DND-41 (cell line): Measurements from ENCODE around the gene SLC15A4.

Experiments used
- ATAC-seq: fragments of 200-7000 bp; cut with Tn5 transposase; 3 replicates; pipeline ENCODE4 v1.9.1; 2021; ENCODE audit warnings: low read depth; ENCODE audit not compliant: insufficient read depth
- DNase-seq: peaks from one replicate; pipeline ENCODE4 v3.0.0-alpha.2; 2020
- H2AFZ ChIP-seq: 2 replicates; pipeline ENCODE4 v1.6.0; 2012; ENCODE audit warnings: low read depth, low read length
- H3K27ac ChIP-seq: 2 replicates; pipeline ENCODE4 v1.5.1; 2012; ENCODE audit warnings: low read length, inconsistent platforms
- H3K27me3 ChIP-seq: fragments of 200-600 bp; sonication (generic); 2 replicates; pipeline ENCODE4 v1.6.0; 2012; ENCODE audit warnings: low read length, mild to moderate bottlenecking, inconsistent platforms; ENCODE audit not compliant: insufficient read depth, poor library complexity
- H3K36me3 ChIP-seq: 2 replicates; pipeline ENCODE4 v1.5.1; 2012; ENCODE audit warnings: low read length, inconsistent platforms; ENCODE audit not compliant: insufficient read depth
- H3K4me1 ChIP-seq: 2 replicates; pipeline ENCODE4 v1.5.1; 2012; ENCODE audit warnings: mild to moderate bottlenecking, low read length; ENCODE audit not compliant: insufficient read depth
- H3K4me2 ChIP-seq: 2 replicates; pipeline ENCODE4 v1.6.0; 2012; ENCODE audit warnings: mild to moderate bottlenecking, moderate library complexity, low read length, inconsistent platforms; ENCODE audit not compliant: insufficient read depth
- H3K4me3 ChIP-seq, 2 experiments: fragments of 200-600 bp in 1 of 2; shearing (Covaris generic) in 1 of 2; 2 replicates each; pipeline ENCODE4 v1.5.1; 2012 to 2016; ENCODE audit warnings: inconsistent platforms in 2 of 2, low read length in 2 of 2, mild to moderate bottlenecking in 2 of 2, low read depth in 1 of 2, moderate library complexity in 1 of 2
- H3K79me2 ChIP-seq: 2 replicates; pipeline ENCODE4 v1.6.0; 2012; ENCODE audit warnings: low read length, inconsistent platforms; ENCODE audit not compliant: insufficient read depth
- H3K9ac ChIP-seq: 2 replicates; pipeline ENCODE4 v1.6.0; 2012; ENCODE audit warnings: low read depth, mild to moderate bottlenecking, inconsistent platforms, low read length, moderate library complexity
- H3K9me3 ChIP-seq: 2 replicates; pipeline ENCODE4 v1.5.1; 2012; ENCODE audit warnings: low read length, moderate library complexity, mild to moderate bottlenecking, inconsistent platforms; ENCODE audit not compliant: insufficient read depth, severe bottlenecking
- H4K20me1 ChIP-seq: 2 replicates; pipeline ENCODE4 v1.6.0; 2012; ENCODE audit warnings: low read length; ENCODE audit not compliant: insufficient read depth
- CTCF ChIP-seq: IDR thresholded peaks from 2 replicates; pipeline ENCODE4 v1.5.1; 2012; ENCODE audit warnings: borderline replicate concordance, low read length, moderate library complexity, mild to moderate bottlenecking; ENCODE audit not compliant: poor library complexity, severe bottlenecking; ENCODE audit errors: extremely low read depth
- EZH2 ChIP-seq: IDR thresholded peaks from 3 replicates; pipeline ENCODE4 v1.6.1; 2012; ENCODE audit warnings: borderline replicate concordance, low read depth, mild to moderate bottlenecking, moderate library complexity, low read length, inconsistent platforms; ENCODE audit not compliant: severe bottlenecking

The SLC15A4 gene

DNA sequence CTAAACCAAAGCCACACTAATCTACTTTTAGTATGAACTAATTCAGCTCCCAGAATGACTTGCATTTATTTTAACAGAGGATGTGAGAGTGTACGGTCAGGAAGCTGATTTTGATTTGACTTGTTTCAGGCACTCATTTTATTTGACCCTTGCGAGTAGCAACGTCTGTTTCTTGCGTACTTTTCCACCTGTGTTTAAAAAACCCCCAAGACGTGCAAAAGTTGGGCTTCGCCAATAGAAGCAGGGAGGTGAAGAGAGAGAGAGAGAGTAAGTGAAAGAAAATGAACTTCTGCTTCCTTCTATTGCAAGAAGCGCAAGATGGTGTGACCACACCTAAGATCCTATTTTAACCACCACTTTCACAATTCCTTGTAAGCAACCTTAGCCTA is 6.7 kb upstream of the SLC15A4 start:
- no peak for ATAC-seq
- Histone ChIP-seq H3K27me3 (no peaks in the 10 kb centered on the region), H3K4me2 (no peak overlapping the region), H3K4me1 (no peaks in the 10 kb centered on the region), H3K27ac (no peak overlapping the region), H3K79me2 (no peaks in the 10 kb centered on the region), H3K9ac (no peak overlapping the region), H4K20me1 (no peaks in the 10 kb centered on the region), H3K9me3 (no peaks in the 10 kb centered on the region), H3K36me3 (no peaks in the 10 kb centered on the region), H2AFZ (no peak overlapping the region), H3K4me3 (no peak overlapping the region)
- no peak for DNase-seq
- no peak for TF ChIP-seq CTCF
- TF ChIP-seq EZH2 = no peak

DNA sequence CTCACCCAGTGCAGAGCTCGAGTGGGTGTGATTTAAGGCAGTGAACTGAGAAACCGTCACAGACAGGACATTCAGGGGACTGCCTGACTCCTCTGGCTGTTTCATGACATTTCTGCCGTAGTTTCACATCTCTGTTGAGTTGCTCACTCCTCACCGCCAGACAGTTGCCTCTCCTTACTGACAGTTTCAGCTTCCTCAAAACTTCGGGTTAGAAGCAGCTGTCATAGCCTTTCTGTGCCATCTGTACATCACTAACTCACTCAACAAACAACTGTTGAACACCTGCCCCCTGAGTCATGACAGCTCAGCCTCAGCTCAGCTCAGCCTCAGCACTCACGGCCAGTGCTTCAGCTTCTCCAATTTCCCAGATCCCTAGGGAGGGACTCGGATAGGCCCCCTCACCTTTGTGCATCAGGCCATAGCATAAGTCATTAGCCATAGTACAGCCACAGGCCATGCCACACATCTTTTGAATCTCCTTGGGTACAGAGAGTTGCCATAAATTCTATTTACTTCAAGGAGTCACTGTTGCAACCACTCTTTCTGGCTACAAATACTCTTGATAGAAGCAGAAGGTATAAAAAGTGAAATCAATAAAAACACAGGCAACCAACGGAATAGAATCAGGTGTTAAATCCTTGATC is 6.2 kb upstream of the SLC15A4 start:
- Histone ChIP-seq H3K4me2 (no peak overlapping the region), H3K27ac (no peak overlapping the region), H3K4me3 (no peak overlapping the region), H3K4me1 (no peaks in the 10 kb centered on the region), H3K27me3 (no peaks in the 10 kb centered on the region), H2AFZ (no peak overlapping the region), H4K20me1 (no peaks in the 10 kb centered on the region), H3K36me3 (no peaks in the 10 kb centered on the region), H3K79me2 (no peaks in the 10 kb centered on the region), H3K9me3 (no peaks in the 10 kb centered on the region), H3K9ac (no peak overlapping the region)
- TF ChIP-seq EZH2 = no peak
- DNase-seq = no peak
- no peak for ATAC-seq

GRCh38 chr12:128827724-128828123 is 4.0 kb upstream of the SLC15A4 start:
- TF ChIP-seq CTCF = no peak
- TF ChIP-seq EZH2 = no peak
- Histone ChIP-seq H3K36me3 (peaks cover 6% of the 10 kb centered on the region; the same call in 1 of the 2 replicates), H4K20me1 (no peaks in the 10 kb centered on the region), H3K9ac (no peak overlapping the region), H3K4me2 (no peak overlapping the region), H3K4me1 (peaks cover 14% of the 10 kb centered on the region), H3K9me3 (no peaks in the 10 kb centered on the region), H3K27ac (no peak overlapping the region), H2AFZ (no peak overlapping the region), H3K27me3 (no peaks in the 10 kb centered on the region), H3K4me3 (no peak overlapping the region), H3K79me2 (peaks cover 9% of the 10 kb centered on the region)
- DNase-seq (no peak), ATAC-seq (no peak)

DNA sequence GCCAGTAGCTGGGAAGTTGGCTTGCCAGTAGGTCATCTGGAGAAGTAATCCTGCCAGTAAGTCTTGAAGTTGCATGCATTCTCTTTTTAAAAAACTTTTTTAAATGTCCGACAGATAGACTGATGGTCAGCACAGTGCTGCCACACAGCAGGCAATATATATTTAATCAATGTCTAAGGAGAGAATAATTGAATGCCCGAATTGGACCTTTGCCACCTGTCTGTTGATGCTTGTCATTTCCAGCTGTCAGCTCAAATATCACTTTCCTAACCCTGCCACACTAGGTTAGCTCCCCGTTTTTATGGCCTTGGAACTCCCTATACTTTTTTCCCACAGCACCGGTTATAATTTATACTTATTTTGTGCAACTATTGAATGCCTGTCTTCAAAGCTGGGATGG is 2.1 kb upstream of the SLC15A4 start:
- Histone ChIP-seq H3K4me3 (no peak overlapping the region), H3K9me3 (no peaks in the 10 kb centered on the region), H3K27me3 (no peaks in the 10 kb centered on the region), H3K27ac (no peak overlapping the region), H3K9ac (no peak overlapping the region), H3K4me2 (no peak overlapping the region), H2AFZ (no peak overlapping the region), H4K20me1 (peaks cover 12% of the 10 kb centered on the region), H3K36me3 (peaks cover 12% of the 10 kb centered on the region), H3K4me1 (peaks cover 32% of the 10 kb centered on the region), H3K79me2 (peaks cover 28% of the 10 kb centered on the region)
- DNase-seq (no peak), ATAC-seq (no peak)
- no peak for TF ChIP-seq EZH2
